Spleen (tissue), 7 donors: ENCODE measurements around the gene CAMK2B.

Experiments used
- POLR2A ChIP-seq, 3 donors: fragments of 450-650 bp; IDR thresholded peaks; one replicate each; pipeline ENCODE4 v1.5.1; 2017; ENCODE audit warnings: antibody characterized with exemption in 3 of 3, mild to moderate bottlenecking in 1 of 3
- POLR2AphosphoS5 ChIP-seq, 3 donors: sonication (generic); formaldehyde crosslinking; IDR thresholded peaks; one replicate each; pipeline ENCODE4 v1.5.1; 2017; ENCODE audit warnings: antibody characterized with exemption in 3 of 3
- TF ChIP-seq, protein P1 (sequence below), 11 experiments: fragments of 200-600 bp in 7 of 11; fragments of 450-650 bp in 4 of 11; sonication (generic) in 4 of 11; IDR thresholded peaks in 8 of 11; conservative IDR thresholded peaks in 3 of 11; 1 replicate in 7 of 11; 2 replicates in 4 of 11; pipeline versions ENCODE4 v1.4.0 to v1.8.0; 2016 to 2021; ENCODE audit warnings: antibody characterized with exemption in 11 of 11, inconsistent platforms in 4 of 11, mild to moderate bottlenecking in 1 of 11
- donor health status: DM: no; HTN: no; CAD: no; lungs with moderate emphysema.
- donor health status: DM: no; HTN: no; CAD: no.
- donor health status: DM: no; HTN: no; CAD: no.

DNA sequence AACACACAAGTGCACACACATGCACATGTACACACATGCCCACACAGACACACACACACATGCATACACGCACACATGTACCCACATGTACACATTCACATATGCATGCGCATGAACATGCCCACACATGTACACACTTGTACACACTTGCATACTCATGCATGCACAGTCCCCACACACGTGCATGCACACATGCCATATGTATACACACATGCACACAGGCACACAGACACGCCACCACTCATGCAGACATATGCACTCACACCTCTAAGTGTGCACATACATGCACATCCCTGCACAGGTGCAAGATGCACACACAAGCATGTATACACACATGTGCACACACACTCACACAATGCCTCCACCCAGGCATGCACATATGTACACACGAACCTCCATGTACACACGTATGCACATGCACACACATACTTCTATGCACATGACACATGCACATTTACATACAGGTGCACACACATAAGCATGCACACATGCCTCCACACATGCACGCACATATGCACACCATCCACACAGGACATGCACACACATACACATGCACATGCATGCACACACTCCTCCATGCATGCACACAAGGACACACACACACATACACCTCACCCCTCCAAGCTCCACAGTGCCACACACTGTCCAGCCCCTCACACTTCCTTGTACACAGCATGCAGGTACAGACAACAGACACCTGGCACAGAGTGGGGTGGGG lies 78.8 kb downstream of the CAMK2B start:
- TF ChIP-seq, protein P1, sequence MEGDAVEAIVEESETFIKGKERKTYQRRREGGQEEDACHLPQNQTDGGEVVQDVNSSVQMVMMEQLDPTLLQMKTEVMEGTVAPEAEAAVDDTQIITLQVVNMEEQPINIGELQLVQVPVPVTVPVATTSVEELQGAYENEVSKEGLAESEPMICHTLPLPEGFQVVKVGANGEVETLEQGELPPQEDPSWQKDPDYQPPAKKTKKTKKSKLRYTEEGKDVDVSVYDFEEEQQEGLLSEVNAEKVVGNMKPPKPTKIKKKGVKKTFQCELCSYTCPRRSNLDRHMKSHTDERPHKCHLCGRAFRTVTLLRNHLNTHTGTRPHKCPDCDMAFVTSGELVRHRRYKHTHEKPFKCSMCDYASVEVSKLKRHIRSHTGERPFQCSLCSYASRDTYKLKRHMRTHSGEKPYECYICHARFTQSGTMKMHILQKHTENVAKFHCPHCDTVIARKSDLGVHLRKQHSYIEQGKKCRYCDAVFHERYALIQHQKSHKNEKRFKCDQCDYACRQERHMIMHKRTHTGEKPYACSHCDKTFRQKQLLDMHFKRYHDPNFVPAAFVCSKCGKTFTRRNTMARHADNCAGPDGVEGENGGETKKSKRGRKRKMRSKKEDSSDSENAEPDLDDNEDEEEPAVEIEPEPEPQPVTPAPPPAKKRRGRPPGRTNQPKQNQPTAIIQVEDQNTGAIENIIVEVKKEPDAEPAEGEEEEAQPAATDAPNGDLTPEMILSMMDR (IDR thresholded peaks at IDR 0.05 in 8 of 11, conservative IDR thresholded peaks at IDR 0.05 in 3 of 11), result no peak
- no peak for TF ChIP-seq POLR2A (IDR thresholded peaks at IDR 0.05)
- TF ChIP-seq POLR2AphosphoS5 (IDR thresholded peaks at IDR 0.05), result no peak
